ENCODE data around the gene BLTP1.
A peak's percentile ranks its signal among the peaks of the same experiment; 100 is the strongest.

The BLTP1 gene

GRCh38 chr4:122167369-122167768, 15.2 kb downstream of the BLTP1 start:
- Histone ChIP-seq H3K27ac (replicated peaks) (peak overlapping the region; percentile 36), H3K27me3 (ENCODE audit: insufficient read depth, poor library complexity, severe bottlenecking) (no peaks in the 10 kb centered on the region), H3K4me3 (replicated peaks; ENCODE audit: insufficient read depth, low read length) (no peak overlapping the region)
- DNase-seq (ENCODE audit: low read depth in 1 of 2, low spot score in 1 of 2), result no peak
- TF ChIP-seq POLR2AphosphoS5 (IDR thresholded peaks at IDR 0.05; ENCODE audit: low read depth), result no peak; the same call in 1 of the 2 replicates

- DNase-seq (ENCODE audit: low read depth in 1 of 2, low spot score in 1 of 2), result no peak
- Histone ChIP-seq H3K27me3 (ENCODE audit: insufficient read depth, poor library complexity, severe bottlenecking) (no peaks in the 10 kb centered on the region), H3K27ac (replicated peaks) (no peak overlapping the region), H3K4me3 (replicated peaks; ENCODE audit: insufficient read depth, low read length) (no peak overlapping the region)
- TF ChIP-seq CTCF (IDR thresholded peaks at IDR 0.05; ENCODE audit: insufficient read depth, low read length), result no peak
- TF ChIP-seq GABPA (IDR thresholded peaks at IDR 0.05; ENCODE audit: low read depth), result no peak
- peak; percentile 55; the same call in 1 of the 2 replicates for TF ChIP-seq SPI1 (IDR thresholded peaks at IDR 0.05; ENCODE audit: borderline replicate concordance, low read depth)
These were observed 18.6 kb downstream of the BLTP1 start for GRCh38 chr4:122170775-122171174.

- Histone ChIP-seq H3K4me3 (replicated peaks; ENCODE audit: insufficient read depth, low read length) (no peak overlapping the region), H3K27ac (replicated peaks) (no peak overlapping the region), H3K27me3 (ENCODE audit: insufficient read depth, poor library complexity, severe bottlenecking) (no peaks in the 10 kb centered on the region)
- no peak for DNase-seq (ENCODE audit: low read depth in 1 of 2, low spot score in 1 of 2)
- TF ChIP-seq POLR2AphosphoS5 (IDR thresholded peaks at IDR 0.05; ENCODE audit: low read depth), result no peak
- no peak for TF ChIP-seq SPI1 (IDR thresholded peaks at IDR 0.05; ENCODE audit: borderline replicate concordance, low read depth)
- no peak for TF ChIP-seq CTCF (IDR thresholded peaks at IDR 0.05; ENCODE audit: insufficient read depth, low read length)
- TF ChIP-seq REST (IDR thresholded peaks at IDR 0.05; ENCODE audit: insufficient replicate concordance, low read depth), result no peak
These were observed 19.2 kb downstream of the BLTP1 start for GRCh38 chr4:122171323-122171722.

- no peak overlapping the region for H3K4me3 ChIP-seq (replicated peaks; ENCODE audit: insufficient read depth, low read length)
- no peak overlapping the region for H3K27ac ChIP-seq (replicated peaks)
- DNase-seq (ENCODE audit: low read depth in 1 of 2, low spot score in 1 of 2), result no peak
- no peak for TF ChIP-seq SPI1 (IDR thresholded peaks at IDR 0.05; ENCODE audit: borderline replicate concordance, low read depth)
- no peak for TF ChIP-seq REST (IDR thresholded peaks at IDR 0.05; ENCODE audit: insufficient replicate concordance, low read depth)
- no peak for TF ChIP-seq GABPA (IDR thresholded peaks at IDR 0.05; ENCODE audit: low read depth)
- TF ChIP-seq CTCF (IDR thresholded peaks at IDR 0.05; ENCODE audit: insufficient read depth, low read length), result no peak
- TF ChIP-seq POLR2AphosphoS5 (IDR thresholded peaks at IDR 0.05; ENCODE audit: low read depth), result no peak
- H3K27me3 ChIP-seq (ENCODE audit: insufficient read depth, poor library complexity, severe bottlenecking), result no peaks in the 10 kb centered on the region
These were observed 20.1 kb downstream of the BLTP1 start for GRCh38 chr4:122172266-122172665.

Measured in HL-60 (cell line).